ENCODE results near the gene ABCF3.
A peak's percentile ranks its signal among the peaks of the same experiment; 100 is the strongest.
"Not testable (repeated sequence)": the region's sequence is repeated elsewhere in the genome, so short reads cannot be mapped to it uniquely, and the experiment has no call there.

Gene ABCF3
- 76.7 reads per million, percentile 77 among the genes with 10 or more reads in this experiment for total RNA-seq

- DNase-seq, result no peak
Observed at GRCh38 chr3:184186184-184186901, at the start of gene ABCF3. TSS of gene ABCF3 (plus strand) at chr3:184186199. CDS start at chr3:184186208, 9 bp downstream.

- no peak for DNase-seq
Observed at GRCh38 chr3:184140436-184140835, 45.6 kb upstream of the ABCF3 start.

- no peak for DNase-seq
Observed at GRCh38 chr3:184142199-184142598, 43.8 kb upstream of the ABCF3 start.

- no peak for DNase-seq
Observed at GRCh38 chr3:184143327-184143726, 42.7 kb upstream of the ABCF3 start.

GRCh38 chr3:184144505-184144904, 41.5 kb upstream of the ABCF3 start:
- DNase-seq, result no peak

- no peak for DNase-seq
Observed at GRCh38 chr3:184145111-184145524, 40.9 kb upstream of the ABCF3 start.

GRCh38 chr3:184145751-184146270, 40.2 kb upstream of the ABCF3 start:
- no peak for DNase-seq

GRCh38 chr3:184148076-184148475, 37.9 kb upstream of the ABCF3 start:
- DNase-seq, result no peak

- no peak for DNase-seq
Observed at GRCh38 chr3:184149123-184149522, 36.9 kb upstream of the ABCF3 start.

- DNase-seq, result not testable (repeated sequence)
Observed at GRCh38 chr3:184149770-184150169, 36.2 kb upstream of the ABCF3 start.

GRCh38 chr3:184154885-184155643, 30.9 kb upstream of the ABCF3 start, which contains the start of gene DVL3:
TSS of gene DVL3 (plus strand) at chr3:184155377. CDS start at chr3:184155636, 259 bp downstream.
- no peak for DNase-seq

- DNase-seq, result peak; percentile 30
Observed at GRCh38 chr3:184155644-184156521, 30.1 kb upstream of the ABCF3 start.

GRCh38 chr3:184156522-184156955, 29.5 kb upstream of the ABCF3 start:
- no peak for DNase-seq

- DNase-seq, result no peak
Observed at GRCh38 chr3:184157206-184157605, 28.8 kb upstream of the ABCF3 start.

GRCh38 chr3:184158404-184158803, 27.6 kb upstream of the ABCF3 start:
- DNase-seq, result no peak

GRCh38 chr3:184160456-184160855, 25.5 kb upstream of the ABCF3 start:
- DNase-seq, result no peak

- DNase-seq, result not testable (repeated sequence)
Observed at GRCh38 chr3:184162571-184163070, 23.4 kb upstream of the ABCF3 start.

- DNase-seq, result no peak
Observed at GRCh38 chr3:184164648-184165330, 21.2 kb upstream of the ABCF3 start.

- DNase-seq, result no peak
Observed at GRCh38 chr3:184165543-184165942, 20.5 kb upstream of the ABCF3 start.

- no peak for DNase-seq
Observed at GRCh38 chr3:184166671-184167070, 19.3 kb upstream of the ABCF3 start.

GRCh38 chr3:184167786-184168185, 18.2 kb upstream of the ABCF3 start:
- DNase-seq, result no peak
